Measurements from ENCODE around the gene KPNA6. TPM values are rescaled to one million over a fixed set of nuclear protein-coding genes. Genes with fewer than 3 reads are reported as not detected.
"Not testable (repeated sequence)": the region's sequence is repeated elsewhere in the genome, so short reads cannot be mapped to it uniquely, and the experiment has no call there.

KPNA6 gene
- total RNA-seq, result 63.6 and 70.0 TPM in 2 replicates
- long read RNA-seq, full-length matches to known transcripts, result 37 of 46 reads
- long read RNA-seq, partial matches to known transcripts, result 2 of 46 reads
- long read RNA-seq, other reads (novel, unspliced or antisense), result 7 of 46 reads

DNA sequence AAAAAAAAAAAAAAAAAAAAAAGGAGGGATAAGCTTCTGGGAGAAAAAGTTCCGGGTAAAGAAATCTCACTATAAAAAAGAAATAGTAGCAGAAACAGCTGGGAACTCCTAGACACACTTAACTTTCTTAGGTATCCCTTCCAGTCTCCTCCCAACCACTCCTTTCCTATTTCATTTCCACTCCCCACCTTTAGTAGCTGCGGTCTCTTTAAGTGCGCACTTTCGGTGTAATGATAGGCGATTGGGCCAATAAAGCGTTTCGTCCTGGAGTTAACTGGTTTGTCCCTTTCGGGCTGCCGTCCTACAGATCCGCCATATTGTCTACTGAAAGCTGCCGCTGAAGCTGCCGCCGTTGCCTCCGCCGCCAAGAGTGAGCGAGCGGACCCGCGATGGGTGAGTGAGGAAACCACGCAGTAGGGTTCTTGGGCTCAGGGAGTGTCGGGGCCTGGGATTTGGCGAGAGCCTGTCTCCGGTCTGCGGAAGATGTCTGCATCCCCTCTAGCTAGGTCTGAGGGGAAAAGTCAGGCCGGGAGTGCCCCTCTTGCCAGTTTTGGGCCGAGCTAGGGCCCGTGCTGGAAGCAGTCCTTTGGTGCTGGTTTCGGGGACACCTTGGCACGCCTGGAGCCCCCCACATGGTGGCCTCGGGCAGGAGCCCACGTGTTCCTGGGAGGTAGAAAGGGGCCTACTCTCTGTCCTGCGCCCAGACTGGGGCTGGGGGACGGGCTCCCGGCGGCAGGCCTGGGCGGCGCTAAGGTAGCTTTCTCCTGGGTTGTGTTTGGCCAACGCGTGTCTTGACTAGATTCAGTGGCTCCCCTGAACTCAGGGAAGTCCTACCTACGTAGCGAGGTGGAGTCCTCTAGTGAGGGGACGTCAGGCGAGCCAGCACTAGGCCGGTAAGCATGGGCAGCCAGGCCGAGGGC, at the start of gene KPNA6:
Gene KPNA6 (plus strand): TSS at position 315 of the 920 bp plus-strand sequence. CDS start 75 bp downstream, at position 390.
- Mint-ChIP-seq H3K9me3 (no peaks in the 10 kb centered on the region), H3K4me3 (peak within 1 kb of the TSS; percentile 98), H3K4me1 (peaks cover 34% of the 10 kb centered on the region), H3K27me3 (ENCODE audit: low read depth) (no peaks in the 10 kb centered on the region), H3K36me3 (ENCODE audit: low read depth) (no peaks in the 10 kb centered on the region), H3K27ac (ENCODE audit: unreplicated experiment) (peak within 1 kb of the TSS; percentile 95)
- TF ChIP-seq, protein P1, sequence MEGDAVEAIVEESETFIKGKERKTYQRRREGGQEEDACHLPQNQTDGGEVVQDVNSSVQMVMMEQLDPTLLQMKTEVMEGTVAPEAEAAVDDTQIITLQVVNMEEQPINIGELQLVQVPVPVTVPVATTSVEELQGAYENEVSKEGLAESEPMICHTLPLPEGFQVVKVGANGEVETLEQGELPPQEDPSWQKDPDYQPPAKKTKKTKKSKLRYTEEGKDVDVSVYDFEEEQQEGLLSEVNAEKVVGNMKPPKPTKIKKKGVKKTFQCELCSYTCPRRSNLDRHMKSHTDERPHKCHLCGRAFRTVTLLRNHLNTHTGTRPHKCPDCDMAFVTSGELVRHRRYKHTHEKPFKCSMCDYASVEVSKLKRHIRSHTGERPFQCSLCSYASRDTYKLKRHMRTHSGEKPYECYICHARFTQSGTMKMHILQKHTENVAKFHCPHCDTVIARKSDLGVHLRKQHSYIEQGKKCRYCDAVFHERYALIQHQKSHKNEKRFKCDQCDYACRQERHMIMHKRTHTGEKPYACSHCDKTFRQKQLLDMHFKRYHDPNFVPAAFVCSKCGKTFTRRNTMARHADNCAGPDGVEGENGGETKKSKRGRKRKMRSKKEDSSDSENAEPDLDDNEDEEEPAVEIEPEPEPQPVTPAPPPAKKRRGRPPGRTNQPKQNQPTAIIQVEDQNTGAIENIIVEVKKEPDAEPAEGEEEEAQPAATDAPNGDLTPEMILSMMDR (conservative IDR thresholded peaks at IDR 0.05), result peak; percentile 15
- DNase-seq (ENCODE audit: low read depth, low spot score), result peak; percentile 92

DNA sequence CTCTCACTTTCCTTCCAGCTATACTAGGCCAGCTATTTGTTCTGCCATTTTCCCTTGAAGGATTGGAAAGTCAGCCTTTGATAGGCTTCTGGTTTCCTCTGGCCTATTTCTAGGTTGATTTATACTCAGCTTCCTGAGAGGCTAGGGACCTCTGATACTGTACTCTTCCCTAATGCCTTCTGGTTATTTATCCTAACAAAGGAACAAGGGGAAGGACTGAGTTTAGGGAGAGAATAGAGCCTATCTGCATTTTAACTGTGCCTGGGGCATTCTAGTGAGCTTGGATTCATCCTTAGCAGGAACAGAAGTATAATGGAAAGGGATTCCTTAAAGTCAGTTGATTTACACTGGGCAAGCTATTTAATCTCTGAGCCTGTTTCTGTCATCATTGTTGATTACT, 46.9 kb upstream of the KPNA6 start:
- H3K4me1 Mint-ChIP-seq, result peaks cover 34% of the 10 kb centered on the region
- H3K36me3 Mint-ChIP-seq (ENCODE audit: low read depth), result peaks cover 28% of the 10 kb centered on the region
- H3K27me3 Mint-ChIP-seq (ENCODE audit: low read depth), result no peaks in the 10 kb centered on the region
- TF ChIP-seq, protein P1 (conservative IDR thresholded peaks at IDR 0.05), result no peak
- H3K4me3 Mint-ChIP-seq, result no peak overlapping the region
- DNase-seq (ENCODE audit: low read depth, low spot score), result no peak
- peak overlapping the region; percentile 75 for H3K27ac Mint-ChIP-seq (ENCODE audit: unreplicated experiment)
- no peaks in the 10 kb centered on the region for H3K9me3 Mint-ChIP-seq

DNA sequence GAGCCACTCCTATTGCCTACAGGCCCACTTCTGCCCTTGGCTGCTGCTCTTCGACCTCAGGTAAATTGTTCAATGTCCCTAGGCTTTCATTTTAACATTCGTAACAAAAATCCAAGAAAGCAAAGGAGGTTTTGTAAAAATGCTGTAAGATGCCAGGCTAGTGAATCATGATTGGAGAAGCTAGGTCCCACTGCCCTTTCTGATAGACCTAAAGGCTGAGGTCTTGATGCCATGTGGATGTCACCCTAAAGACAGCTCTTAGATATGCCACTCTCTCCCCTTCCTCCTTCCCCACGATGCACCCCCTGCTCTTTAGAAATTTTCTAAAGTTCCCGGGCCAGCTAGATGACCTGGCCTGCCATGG, 45.0 kb upstream of the KPNA6 start:
- no peak for DNase-seq (ENCODE audit: low read depth, low spot score)
- H3K4me1 Mint-ChIP-seq, result peaks cover 34% of the 10 kb centered on the region
- H3K4me3 Mint-ChIP-seq, result peak overlapping the region; percentile 41
- H3K27ac Mint-ChIP-seq (ENCODE audit: unreplicated experiment), result peak overlapping the region; percentile 94
- H3K36me3 Mint-ChIP-seq (ENCODE audit: low read depth), result peaks cover 23% of the 10 kb centered on the region
- H3K9me3 Mint-ChIP-seq, result no peaks in the 10 kb centered on the region
- no peaks in the 10 kb centered on the region for H3K27me3 Mint-ChIP-seq (ENCODE audit: low read depth)
- TF ChIP-seq, protein P1 (conservative IDR thresholded peaks at IDR 0.05), result no peak

DNA sequence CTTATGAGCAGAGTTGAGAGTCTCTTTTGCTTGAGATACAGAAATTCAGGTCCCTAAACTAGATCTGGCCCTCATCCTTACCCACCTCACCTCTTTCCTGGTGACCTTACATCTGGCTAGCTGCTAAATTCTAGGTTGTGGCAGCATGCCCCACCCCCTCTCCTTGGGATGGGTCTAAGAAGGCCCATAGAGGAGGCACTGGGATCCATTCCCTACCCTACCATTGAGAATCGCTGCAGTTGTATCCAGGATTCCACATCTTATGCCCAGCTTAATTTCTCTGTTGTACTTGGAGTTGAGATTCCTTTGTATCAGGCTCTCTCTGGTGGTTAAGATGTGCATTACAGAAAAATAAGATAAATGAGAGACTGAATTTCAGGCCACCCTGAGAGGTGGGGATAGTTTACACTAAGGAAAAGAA, 44.6 kb upstream of the KPNA6 start:
- peak overlapping the region; percentile 79 for H3K27ac Mint-ChIP-seq (ENCODE audit: unreplicated experiment)
- TF ChIP-seq, protein P1 (conservative IDR thresholded peaks at IDR 0.05), result peak; percentile 68
- H3K4me1 Mint-ChIP-seq, result peaks cover 38% of the 10 kb centered on the region
- no peak for DNase-seq (ENCODE audit: low read depth, low spot score)
- H3K9me3 Mint-ChIP-seq, result no peaks in the 10 kb centered on the region
- H3K4me3 Mint-ChIP-seq, result no peak overlapping the region
- peaks cover 21% of the 10 kb centered on the region for H3K36me3 Mint-ChIP-seq (ENCODE audit: low read depth)
- H3K27me3 Mint-ChIP-seq (ENCODE audit: low read depth), result no peaks in the 10 kb centered on the region

DNA sequence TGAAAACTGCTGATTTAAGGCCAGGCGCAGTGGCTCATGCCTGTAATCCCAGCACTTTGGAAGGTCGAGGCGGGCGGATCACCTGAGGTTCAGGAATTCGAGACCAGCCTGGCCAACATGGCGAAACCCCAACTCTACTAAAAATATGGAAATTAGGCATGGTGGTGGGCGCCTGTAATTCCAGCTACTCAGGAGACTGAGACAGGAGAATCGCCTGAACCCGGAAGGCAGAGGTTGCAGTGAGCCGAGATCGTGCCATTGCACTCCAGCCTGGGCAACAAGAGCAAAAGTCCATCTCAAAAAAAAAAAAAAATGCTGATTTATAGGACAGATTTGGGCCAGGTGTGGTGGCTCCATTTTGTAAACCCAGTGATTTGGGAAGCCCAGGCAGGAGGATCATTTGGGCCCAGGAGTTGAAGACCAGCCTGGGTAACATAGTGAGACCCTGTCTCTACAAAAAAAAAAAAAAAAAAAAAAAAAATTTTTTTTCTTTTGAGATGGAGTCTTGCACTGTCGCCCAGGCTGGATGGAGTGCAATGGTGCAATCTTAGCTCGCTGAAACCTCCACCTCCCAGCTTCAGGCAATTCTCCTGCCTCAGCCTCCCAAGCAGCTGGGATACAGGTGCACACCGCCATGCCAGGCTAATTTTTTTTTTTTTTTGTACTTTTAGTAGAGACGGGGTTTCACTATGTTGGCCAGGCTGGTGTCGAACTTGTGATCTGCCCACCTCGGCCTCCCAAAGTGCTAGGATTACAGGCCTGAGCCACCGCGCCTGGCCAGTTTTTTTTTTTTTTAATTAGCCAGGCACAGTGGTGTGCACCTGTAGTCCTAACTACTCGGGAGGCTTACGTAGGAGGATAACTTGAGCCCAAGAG, 42.0 kb upstream of the KPNA6 start:
- not testable (repeated sequence) for H3K27ac Mint-ChIP-seq (ENCODE audit: unreplicated experiment); DNase-seq (ENCODE audit: low read depth, low spot score); H3K9me3 Mint-ChIP-seq; H3K36me3 Mint-ChIP-seq (ENCODE audit: low read depth); H3K27me3 Mint-ChIP-seq (ENCODE audit: low read depth)
- Mint-ChIP-seq H3K4me3 (peak overlapping the region; percentile 72), H3K4me1 (peaks cover 37% of the 10 kb centered on the region)

Measured in neural crest cell (in vitro differentiated cells).